ENCODE measurements around the gene SLC36A2. TPM values are rescaled to one million over a fixed set of nuclear protein-coding genes. Genes with fewer than 3 reads are reported as not detected.

SLC36A2 gene
- total RNA-seq, 1 experiment from 2014 or later: not detected

GRCh38 chr5:151328734-151329133 is 18.6 kb downstream of the SLC36A2 start:
- intact Hi-C loops (cut with micrococcal nuclease; ENCODE audit: unreplicated experiment): no loop called here

GRCh38 chr5:151327585-151327984 is 19.8 kb downstream of the SLC36A2 start:
- ChIA-PET CTCF (no interaction called here), POLR2A (ENCODE audit: low non-redundant PET) (no interaction called here)
- no peak for DNase-seq (ENCODE audit: low spot score)
- intact Hi-C loops (cut with micrococcal nuclease; ENCODE audit: unreplicated experiment): no loop called here
- H3K27ac ChIP-seq (ENCODE audit: low read depth, low read length, poor library complexity, severe bottlenecking): no peak overlapping the region
- BruUV-seq (replicated peaks): no TSS peak
- H3K4me3 ChIP-seq (ENCODE audit: low read depth, low read length, poor library complexity, severe bottlenecking): no peak overlapping the region
- H3K36me3 ChIP-seq (ENCODE audit: insufficient read depth, low read length, poor library complexity, severe bottlenecking): no peaks in the 10 kb centered on the region
- peaks cover 10% of the 10 kb centered on the region for H3K27me3 ChIP-seq (replicated peaks; ENCODE audit: insufficient read depth, low read depth, low read length, poor library complexity)
- H3K9me3 ChIP-seq (ENCODE audit: low read depth, low read length, poor library complexity, severe bottlenecking): no peaks in the 10 kb centered on the region
- no peaks in the 10 kb centered on the region for H3K4me1 ChIP-seq (ENCODE audit: insufficient read depth, low read length, poor library complexity, severe bottlenecking)
- no peak for TF ChIP-seq CTCF (conservative IDR thresholded peaks at IDR 0.05; ENCODE audit: low read depth, low read length)
- TF ChIP-seq EZH2 (IDR thresholded peaks at IDR 0.05; ENCODE audit: borderline replicate concordance, low read depth, low read length, poor library complexity, severe bottlenecking): no peak

More at GRCh38 chr5:151328734-151329133, 18.6 kb downstream of the SLC36A2 start:
- no peak for DNase-seq (ENCODE audit: low spot score)
- Histone ChIP-seq H3K4me1 (ENCODE audit: insufficient read depth, low read length, poor library complexity, severe bottlenecking) (no peaks in the 10 kb centered on the region), H3K4me3 (ENCODE audit: low read depth, low read length, poor library complexity, severe bottlenecking) (no peak overlapping the region), H3K27ac (ENCODE audit: low read depth, low read length, poor library complexity, severe bottlenecking) (no peak overlapping the region), H3K36me3 (ENCODE audit: insufficient read depth, low read length, poor library complexity, severe bottlenecking) (no peaks in the 10 kb centered on the region), H3K27me3 (replicated peaks; ENCODE audit: insufficient read depth, low read depth, low read length, poor library complexity) (peaks cover 10% of the 10 kb centered on the region), H3K9me3 (ENCODE audit: low read depth, low read length, poor library complexity, severe bottlenecking) (no peaks in the 10 kb centered on the region)
- no TSS peak for BruUV-seq (replicated peaks)
- POLR2A ChIA-PET (ENCODE audit: low non-redundant PET): no interaction called here
- CTCF ChIA-PET: no interaction called here
- no peak for TF ChIP-seq CTCF (conservative IDR thresholded peaks at IDR 0.05; ENCODE audit: low read depth, low read length)

- CTCF ChIA-PET: no interaction called here
Observed at GRCh38 chr5:151326266-151326665, 21.1 kb downstream of the SLC36A2 start.

More at GRCh38 chr5:151326266-151326665, 21.1 kb downstream of the SLC36A2 start:
- H3K27me3 ChIP-seq (replicated peaks; ENCODE audit: insufficient read depth, low read depth, low read length, poor library complexity): peaks cover 10% of the 10 kb centered on the region
- no peak overlapping the region for H3K27ac ChIP-seq (ENCODE audit: low read depth, low read length, poor library complexity, severe bottlenecking)
- DNase-seq (ENCODE audit: low spot score): no peak
- no peaks in the 10 kb centered on the region for H3K9me3 ChIP-seq (ENCODE audit: low read depth, low read length, poor library complexity, severe bottlenecking)
- no TSS peak for BruUV-seq (replicated peaks)
- POLR2A ChIA-PET (ENCODE audit: low non-redundant PET): no interaction called here
- H3K4me3 ChIP-seq (ENCODE audit: low read depth, low read length, poor library complexity, severe bottlenecking): no peak overlapping the region
- intact Hi-C loops (cut with micrococcal nuclease; ENCODE audit: unreplicated experiment): no loop called here
- H3K36me3 ChIP-seq (ENCODE audit: insufficient read depth, low read length, poor library complexity, severe bottlenecking): no peaks in the 10 kb centered on the region
- H3K4me1 ChIP-seq (ENCODE audit: insufficient read depth, low read length, poor library complexity, severe bottlenecking): no peaks in the 10 kb centered on the region
- TF ChIP-seq EZH2 (IDR thresholded peaks at IDR 0.05; ENCODE audit: borderline replicate concordance, low read depth, low read length, poor library complexity, severe bottlenecking) (no peak), CTCF (conservative IDR thresholded peaks at IDR 0.05; ENCODE audit: low read depth, low read length) (no peak)

All from A673 (cell line).